ENCODE results near the gene PDGFA.

Gene PDGFA

GRCh38 chr7:534075-534474, 14.4 kb upstream of the PDGFA start:
- DNase-seq, result no peak

- DNase-seq, result no peak
Observed at GRCh38 chr7:533266-533665, 13.6 kb upstream of the PDGFA start.

GRCh38 chr7:532379-533143, 12.9 kb upstream of the PDGFA start:
- DNase-seq, result no peak

- DNase-seq, result no peak
Observed at GRCh38 chr7:531777-532176, 12.1 kb upstream of the PDGFA start.

- no peak for DNase-seq
Observed at GRCh38 chr7:528451-528850, 8.8 kb upstream of the PDGFA start.

- DNase-seq, result no peak
Observed at GRCh38 chr7:527723-528122, 8.1 kb upstream of the PDGFA start.

GRCh38 chr7:526460-527034, 6.9 kb upstream of the PDGFA start:
- DNase-seq, result no peak

- no peak for DNase-seq
Observed at GRCh38 chr7:525740-526139, 6.1 kb upstream of the PDGFA start.

GRCh38 chr7:524800-525199, 5.2 kb upstream of the PDGFA start:
- DNase-seq, result no peak

GRCh38 chr7:523347-524336, 4.0 kb upstream of the PDGFA start:
- no peak for DNase-seq

- no peak for DNase-seq
Observed at GRCh38 chr7:522951-523314, 3.3 kb upstream of the PDGFA start.

GRCh38 chr7:522071-522950, 2.7 kb upstream of the PDGFA start:
- DNase-seq, result no peak

GRCh38 chr7:521221-522070, 1.8 kb upstream of the PDGFA start:
- DNase-seq, result no peak

- DNase-seq, result no peak
Observed at GRCh38 chr7:520503-521161, 986 bp upstream of the PDGFA start.

GRCh38 chr7:518630-519483, 789 bp downstream of the PDGFA start:
- no peak for DNase-seq

GRCh38 chr7:517774-518629, 1.6 kb downstream of the PDGFA start:
- no peak for DNase-seq

GRCh38 chr7:516606-517456, 2.8 kb downstream of the PDGFA start:
- DNase-seq, result no peak

- DNase-seq, result no peak
Observed at GRCh38 chr7:516216-516605, 3.4 kb downstream of the PDGFA start.

All from cortex of kidney (tissue), 1 donor.